ENCODE measurements around the gene MTX1.
"Not testable (repeated sequence)": the region's sequence is repeated elsewhere in the genome, so short reads cannot be mapped to it uniquely, and the experiment has no call there.

MTX1 gene

GRCh38 chr1:155241841-155242264 is 33.4 kb downstream of the MTX1 start:
- DNase-seq = peak; percentile 41

DNA sequence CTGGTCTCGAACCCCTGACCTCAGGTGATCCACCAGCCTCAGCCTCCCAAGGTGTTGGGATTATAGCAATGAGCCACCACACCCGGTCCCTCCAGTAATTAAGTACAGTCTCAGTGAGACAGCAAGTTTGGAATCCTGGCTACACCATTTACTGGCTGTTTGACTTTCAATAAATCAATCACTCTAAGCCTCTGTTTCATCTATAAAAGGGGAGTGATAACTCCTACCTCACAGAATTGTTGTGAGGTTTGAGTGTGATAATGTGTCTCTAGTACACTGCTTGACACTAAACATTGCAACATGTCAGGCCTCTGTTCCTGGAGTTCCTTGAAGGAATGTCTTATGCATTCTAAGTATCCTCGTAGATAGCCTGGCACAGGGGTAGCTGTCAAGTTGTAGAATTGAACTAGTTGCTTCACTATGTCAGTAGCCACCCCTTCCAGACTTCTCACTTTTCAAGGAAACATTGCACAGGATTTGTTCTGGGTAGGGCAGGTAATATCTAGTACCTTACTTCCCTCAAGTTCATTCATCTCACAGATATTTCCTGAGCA is 34.4 kb downstream of the MTX1 start:
- no peak for DNase-seq

GRCh38 chr1:155244368-155245162 is 36.1 kb downstream of the MTX1 start:
- peak; percentile 99 for DNase-seq

GRCh38 chr1:155245163-155245524 is 36.6 kb downstream of the MTX1 start:
- no peak for DNase-seq

DNA sequence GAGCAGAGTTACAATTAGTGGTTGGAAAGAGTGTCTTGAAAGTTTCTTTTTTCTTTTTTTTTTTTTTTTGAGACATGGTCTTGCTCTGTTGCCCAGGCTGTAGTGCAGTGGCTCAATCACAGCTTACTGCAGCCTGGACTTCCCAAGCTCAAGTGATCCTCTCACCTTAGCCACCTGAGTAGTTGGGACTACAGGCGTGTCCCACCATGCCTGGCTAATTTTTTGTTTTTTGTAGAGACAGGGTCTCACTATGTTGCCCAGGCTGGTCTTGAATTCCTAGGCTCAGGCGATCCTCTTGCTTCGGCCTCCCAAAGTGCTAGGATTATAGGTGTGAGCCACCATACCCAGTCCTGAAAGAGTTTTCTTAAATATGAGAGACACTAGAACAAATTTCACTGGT is 38.3 kb downstream of the MTX1 start:
- not testable (repeated sequence) for DNase-seq

DNA sequence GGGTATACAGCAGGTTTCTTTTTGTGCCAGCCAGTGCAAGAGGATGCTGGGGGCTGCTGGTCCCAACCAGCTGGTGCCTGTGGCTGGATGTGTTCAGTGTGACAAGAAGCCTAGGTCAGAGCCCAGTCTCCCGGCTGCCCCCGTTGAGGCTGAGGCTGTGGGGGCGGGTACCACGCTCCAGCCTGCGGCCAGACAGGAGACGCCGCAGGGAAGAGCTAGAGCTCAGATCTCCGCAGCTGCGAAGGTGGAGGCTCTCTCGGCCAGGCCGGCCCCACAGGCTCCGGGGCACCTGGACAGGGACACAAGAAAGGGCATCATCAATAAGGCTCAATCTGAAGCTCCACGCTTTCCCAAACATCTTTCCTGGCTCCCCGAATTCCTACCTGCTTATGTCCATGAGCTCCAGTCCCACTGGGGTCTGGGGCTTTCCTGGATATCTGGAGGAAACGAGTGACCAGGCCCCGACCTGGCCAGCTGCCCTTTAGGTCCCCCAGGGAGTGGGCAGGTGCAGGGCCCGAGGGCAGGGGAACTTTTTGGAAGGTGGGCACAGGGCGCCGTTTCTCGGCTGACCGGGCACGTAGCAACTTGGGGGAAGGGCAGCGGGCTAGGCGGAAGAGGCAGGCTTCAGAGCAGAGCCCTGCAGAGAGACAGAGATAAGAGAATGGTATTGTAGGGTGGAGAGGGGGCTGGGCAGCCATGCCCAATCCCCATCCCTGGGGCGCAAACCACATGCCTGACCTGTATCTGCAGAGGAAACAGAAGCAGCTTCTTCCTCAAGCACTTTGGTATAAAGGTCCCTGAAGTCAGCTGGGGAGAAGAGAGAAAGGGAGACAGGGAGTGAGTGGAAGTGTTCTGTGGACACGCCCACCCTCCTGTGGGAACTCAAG is 39.4 kb downstream of the MTX1 start:
- DNase-seq = no peak

DNA sequence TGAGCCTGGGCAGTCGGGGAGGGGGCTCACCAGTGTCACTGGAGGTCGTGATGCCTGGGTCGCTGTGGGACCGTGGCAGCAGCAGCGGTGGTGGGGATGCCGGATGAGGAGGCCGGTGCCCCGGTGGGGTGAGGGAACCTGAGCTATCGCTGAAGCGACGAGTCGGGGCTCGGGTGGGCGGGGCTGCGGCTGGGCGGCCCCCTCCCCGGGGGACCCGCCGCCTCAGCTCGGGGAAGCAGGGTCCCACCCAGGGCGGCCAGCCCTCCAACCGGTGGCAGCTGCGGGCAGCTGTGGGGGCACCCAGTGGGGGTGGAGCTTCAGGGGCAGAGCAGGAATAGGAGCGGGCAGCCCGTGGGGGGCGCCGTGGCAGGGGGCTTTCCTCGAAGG is 41.7 kb downstream of the MTX1 start:
- DNase-seq = no peak

- peak; percentile 98 for DNase-seq
Measured at GRCh38 chr1:155250633-155251449, 42.3 kb downstream of the MTX1 start.

DNA sequence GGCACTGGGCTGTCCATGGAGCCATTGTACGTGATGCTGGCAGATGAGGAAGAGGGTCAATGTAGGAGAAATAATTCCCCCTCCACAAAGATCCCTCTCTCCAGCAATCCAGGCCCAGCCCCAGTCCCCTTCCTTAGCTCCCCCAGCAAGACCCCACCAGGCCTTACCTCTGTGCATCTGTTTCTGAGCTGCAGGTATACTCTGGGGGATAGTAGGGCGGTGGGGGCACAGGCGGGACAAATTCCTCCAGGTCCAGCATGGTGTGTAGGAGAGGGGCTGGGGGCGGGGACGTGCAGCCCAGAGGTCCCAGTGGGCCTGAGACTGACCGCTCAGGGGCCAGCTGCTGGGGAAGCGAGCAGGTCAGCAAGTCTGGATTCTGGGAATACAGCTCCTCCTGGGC is 43.1 kb downstream of the MTX1 start:
- DNase-seq = no peak

- DNase-seq = no peak
Measured at GRCh38 chr1:155253208-155253607, 44.7 kb downstream of the MTX1 start.

DNA sequence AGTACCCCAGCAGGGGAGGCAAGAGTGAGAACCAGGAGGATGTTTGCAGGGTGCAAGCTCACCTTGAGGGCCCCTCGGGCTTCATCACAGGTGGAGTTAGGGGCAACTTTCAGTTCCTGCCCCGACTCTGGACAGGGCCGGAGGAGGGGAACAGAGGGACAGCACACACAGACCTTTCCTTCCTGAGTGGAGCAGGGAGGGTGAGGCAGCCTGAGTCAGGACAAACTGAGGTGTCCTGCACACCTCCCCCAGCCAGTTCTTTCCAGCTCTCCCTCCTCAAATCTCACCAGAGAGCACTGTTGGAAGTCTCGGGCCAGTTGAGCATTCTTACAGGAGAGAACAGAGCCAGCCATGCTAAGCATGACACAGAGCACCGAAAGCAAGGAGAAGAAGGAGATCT is 45.3 kb downstream of the MTX1 start:
- DNase-seq = no peak

- DNase-seq = no peak
Measured at GRCh38 chr1:155254228-155254713, 45.8 kb downstream of the MTX1 start.

DNA sequence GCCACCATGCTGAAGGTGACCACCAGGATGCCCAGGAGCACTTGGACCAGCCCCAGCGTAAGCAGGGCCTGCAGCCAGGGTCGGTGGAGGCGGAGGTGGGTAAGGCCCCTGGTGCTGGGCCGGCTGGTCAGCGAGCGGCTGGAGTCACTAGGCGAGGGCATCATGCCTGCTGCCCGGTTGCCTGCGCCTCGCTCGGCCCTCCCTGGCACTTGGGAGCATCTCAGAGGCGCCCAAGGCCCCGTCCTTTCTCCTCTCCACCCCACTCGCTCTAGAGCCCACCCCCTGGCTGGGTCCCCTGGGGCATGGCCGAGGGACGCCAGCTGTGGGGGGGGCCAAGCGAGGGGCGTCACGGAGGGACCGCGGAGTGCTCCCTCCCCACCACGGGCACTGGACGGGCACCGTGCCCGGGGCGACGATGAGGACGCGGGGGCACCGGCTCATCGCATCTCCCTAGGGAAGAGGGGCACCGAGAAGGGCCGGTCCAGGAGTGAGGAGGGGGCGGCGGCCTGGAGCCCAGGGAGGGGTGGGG is 46.3 kb downstream of the MTX1 start:
- DNase-seq = no peak

DNA sequence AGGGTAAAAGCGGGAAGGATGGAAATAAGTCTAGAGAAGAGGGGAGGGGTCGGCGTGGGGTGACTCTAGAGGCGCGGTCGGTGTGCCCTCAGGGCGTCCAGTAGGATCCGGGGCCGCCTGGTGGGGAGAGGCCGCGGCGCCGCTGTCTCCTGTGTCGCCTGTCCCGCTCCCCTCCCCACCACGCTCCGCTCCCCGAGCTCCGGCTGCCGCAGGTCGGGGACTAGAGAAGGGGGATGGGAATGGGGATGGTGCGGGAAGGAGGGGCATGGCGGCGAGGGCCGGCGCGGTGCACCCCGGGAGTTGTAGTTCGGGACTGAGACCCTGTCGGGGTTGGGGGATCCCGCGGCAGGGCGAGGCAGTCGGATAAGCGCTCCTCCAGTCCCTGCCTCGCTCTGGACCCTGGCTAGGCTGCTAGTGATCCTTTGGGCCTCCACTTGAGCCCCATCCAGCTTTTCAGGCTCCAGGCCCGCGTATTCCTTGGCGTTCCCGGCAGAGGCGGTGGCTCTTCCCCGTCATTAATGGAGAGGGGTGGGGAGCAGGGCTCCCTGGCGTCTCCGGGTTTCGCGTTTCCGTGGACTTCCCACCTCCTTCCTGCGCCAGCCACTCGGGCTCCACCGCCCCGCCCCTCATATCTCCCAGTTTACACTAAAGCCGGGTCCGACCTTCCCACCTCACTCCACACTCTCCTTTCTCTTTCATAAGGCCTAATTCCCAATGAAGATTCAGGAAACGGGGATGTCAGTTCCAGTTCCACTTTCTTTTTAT is 46.9 kb downstream of the MTX1 start, which contains the start of gene ENTREP3:
TSS of gene ENTREP3 (minus strand) at position 241 of the 765 bp plus-strand sequence. CDS start 606 bp downstream, outside the sequence.
- DNase-seq = peak; percentile 89

GRCh38 chr1:155256058-155256852 is 47.8 kb downstream of the MTX1 start:
- DNase-seq = no peak

DNA sequence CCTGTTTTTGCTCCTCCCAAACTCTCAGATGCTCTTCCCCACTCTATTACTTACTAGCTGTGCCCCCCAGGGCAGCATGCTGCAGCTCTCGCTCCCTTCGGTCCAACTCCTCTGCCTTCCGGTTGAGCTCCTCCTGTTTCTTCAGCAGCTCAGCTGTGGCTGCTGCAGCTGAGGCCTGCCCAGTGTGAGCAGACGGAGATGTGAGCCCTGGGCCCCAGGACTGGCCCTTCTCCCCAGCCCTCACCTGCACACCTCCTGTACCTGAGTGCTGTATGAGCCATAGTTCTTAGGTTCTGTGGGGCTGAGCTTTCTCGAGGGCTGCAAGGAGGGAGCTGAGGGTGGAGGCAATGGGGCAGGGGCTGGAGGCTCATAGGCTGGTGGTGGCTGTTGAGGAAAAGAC is 51.8 kb downstream of the MTX1 start:
- DNase-seq = no peak

- DNase-seq = peak; percentile 51
Measured at GRCh38 chr1:155261493-155261851, 53.0 kb downstream of the MTX1 start.

- peak; percentile 96 for DNase-seq
Measured at GRCh38 chr1:155261852-155262673, 53.6 kb downstream of the MTX1 start, which contains the start of gene SCAMP3. SCAMP3 (minus strand) TSS chr1:155262360; CDS start chr1:155262151, 209 bp downstream.

DNA sequence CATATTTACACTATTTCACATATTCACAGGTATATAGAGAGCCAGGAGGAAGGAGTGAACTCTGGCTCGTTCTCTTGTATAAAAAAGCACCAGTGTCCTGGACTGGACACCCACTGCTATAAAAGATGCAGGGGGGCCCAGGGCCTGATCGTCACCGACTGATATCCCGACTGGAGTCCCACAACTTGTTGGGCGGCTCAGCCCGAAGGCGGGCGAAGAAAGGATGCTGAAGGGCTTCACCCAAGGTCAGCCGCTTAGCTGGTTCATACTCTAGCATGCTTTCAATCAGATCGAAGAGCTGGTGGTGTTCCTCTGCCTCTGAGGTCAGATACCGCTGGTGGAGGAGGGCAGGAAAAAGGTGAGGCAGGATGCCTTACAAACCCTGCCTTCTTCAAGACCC is 54.6 kb downstream of the MTX1 start:
- no peak for DNase-seq

All from activated CD4-positive, alpha-beta T cell treated with anti-CD3 and anti-CD28 coated beads, Interleukin-2, Interleukin-6, amounts not matched to agents 100 ng/mL and 50 ng/mL, durations not matched to agents 16 hours and 8 hours (primary cell).